Measurements from ENCODE around the gene PRKACG. TPM values are rescaled to one million over a fixed set of nuclear protein-coding genes. Genes with fewer than 3 reads are reported as not detected.

PRKACG gene
- total RNA-seq, 1 donor from 2014 or later: not detected

DNA sequence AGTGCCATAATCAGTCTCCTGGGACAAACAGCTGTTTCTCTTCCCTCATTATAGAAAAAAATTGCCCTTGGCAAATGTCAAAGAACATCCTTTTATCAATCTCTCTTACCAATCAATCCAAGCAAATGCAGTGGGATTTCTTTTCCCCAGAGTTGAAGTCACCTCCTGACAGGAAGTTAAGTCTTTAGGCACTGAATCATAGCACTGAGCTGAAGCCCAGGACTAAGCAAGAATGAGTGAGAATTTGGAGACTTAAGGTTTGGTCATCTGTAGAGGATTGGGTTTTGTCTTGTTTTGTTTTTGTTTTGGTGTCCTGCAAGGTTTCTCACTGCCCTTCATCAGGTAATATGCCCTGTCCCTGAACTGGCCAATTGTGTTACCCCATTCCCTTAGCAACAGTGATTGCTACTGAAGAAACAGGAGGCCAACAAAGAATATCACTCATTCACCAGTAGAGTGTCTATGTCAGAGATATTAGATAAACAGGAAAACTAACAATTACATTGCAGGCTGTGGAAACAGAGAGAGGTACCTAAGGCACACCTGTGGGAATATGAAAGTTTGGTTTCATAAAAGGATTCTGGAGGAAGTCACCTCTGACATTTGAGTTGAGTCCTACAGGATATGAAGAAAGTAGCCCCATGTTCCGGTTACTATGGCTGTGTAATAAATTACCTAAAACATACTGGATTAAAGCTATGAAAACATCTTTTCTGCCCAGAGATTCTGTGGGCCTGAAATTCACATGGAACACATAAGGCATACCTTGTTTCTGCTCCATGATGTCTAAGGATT lies 17.1 kb upstream of the PRKACG start:
- no peaks in the 10 kb centered on the region for H3K27me3 ChIP-seq
- TF ChIP-seq, protein P1, sequence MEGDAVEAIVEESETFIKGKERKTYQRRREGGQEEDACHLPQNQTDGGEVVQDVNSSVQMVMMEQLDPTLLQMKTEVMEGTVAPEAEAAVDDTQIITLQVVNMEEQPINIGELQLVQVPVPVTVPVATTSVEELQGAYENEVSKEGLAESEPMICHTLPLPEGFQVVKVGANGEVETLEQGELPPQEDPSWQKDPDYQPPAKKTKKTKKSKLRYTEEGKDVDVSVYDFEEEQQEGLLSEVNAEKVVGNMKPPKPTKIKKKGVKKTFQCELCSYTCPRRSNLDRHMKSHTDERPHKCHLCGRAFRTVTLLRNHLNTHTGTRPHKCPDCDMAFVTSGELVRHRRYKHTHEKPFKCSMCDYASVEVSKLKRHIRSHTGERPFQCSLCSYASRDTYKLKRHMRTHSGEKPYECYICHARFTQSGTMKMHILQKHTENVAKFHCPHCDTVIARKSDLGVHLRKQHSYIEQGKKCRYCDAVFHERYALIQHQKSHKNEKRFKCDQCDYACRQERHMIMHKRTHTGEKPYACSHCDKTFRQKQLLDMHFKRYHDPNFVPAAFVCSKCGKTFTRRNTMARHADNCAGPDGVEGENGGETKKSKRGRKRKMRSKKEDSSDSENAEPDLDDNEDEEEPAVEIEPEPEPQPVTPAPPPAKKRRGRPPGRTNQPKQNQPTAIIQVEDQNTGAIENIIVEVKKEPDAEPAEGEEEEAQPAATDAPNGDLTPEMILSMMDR (IDR thresholded peaks at IDR 0.05): no peak
- no peak overlapping the region for H3K4me3 ChIP-seq
- no peak overlapping the region for H3K27ac ChIP-seq
- ATAC-seq (no peak), DNase-seq (no peak)
- H3K4me1 ChIP-seq: peaks cover 5% of the 10 kb centered on the region
- intact Hi-C loops (cut with DNase I): no loop called here
- H3K9me3 ChIP-seq: no peaks in the 10 kb centered on the region
- H3K36me3 ChIP-seq: no peaks in the 10 kb centered on the region

DNA sequence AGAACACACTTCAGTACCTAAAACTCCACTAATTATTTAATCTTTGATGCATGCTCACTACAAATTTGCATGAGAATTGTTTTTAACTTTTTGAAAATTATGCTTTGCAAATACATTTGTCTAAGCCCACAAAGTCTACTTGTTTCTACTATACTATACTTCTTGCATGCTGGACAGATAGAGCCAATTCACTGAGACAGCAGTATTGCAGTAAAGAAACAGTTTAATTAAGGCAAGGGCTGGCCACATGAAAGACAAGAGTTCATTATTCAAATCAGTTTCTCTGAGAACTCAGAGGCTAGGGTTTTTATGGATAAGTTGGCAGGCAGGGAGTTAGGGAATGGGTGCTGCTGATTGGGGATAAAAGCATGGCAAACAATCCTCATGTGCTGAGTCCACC lies 15.6 kb upstream of the PRKACG start:
- no peak for ATAC-seq
- no peak overlapping the region for H3K27ac ChIP-seq
- intact Hi-C loops (cut with DNase I): no loop called here

DNA sequence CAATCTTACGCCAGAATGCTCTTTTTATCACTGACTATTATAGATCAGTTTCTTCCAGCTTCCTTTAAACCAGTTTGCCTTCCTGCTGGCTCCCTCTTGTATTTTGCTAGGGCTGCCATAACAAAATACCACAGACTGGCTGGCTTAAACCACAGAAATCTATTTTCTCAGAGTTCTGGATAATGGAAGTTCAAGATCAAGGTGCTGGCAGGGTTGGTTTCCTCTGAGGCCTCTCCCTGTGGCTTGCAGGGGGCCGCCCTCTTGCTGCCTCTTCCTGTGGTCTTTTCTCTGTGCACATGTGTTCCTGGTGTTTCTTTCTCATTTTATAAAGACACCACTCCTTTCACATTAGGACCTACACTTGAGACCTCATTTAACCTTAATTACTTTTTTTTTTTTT lies 14.8 kb upstream of the PRKACG start:
- TF ChIP-seq, protein P1 (IDR thresholded peaks at IDR 0.05): no peak
- Histone ChIP-seq H3K27ac (no peak overlapping the region), H3K9me3 (no peaks in the 10 kb centered on the region), H3K27me3 (no peaks in the 10 kb centered on the region), H3K36me3 (no peaks in the 10 kb centered on the region), H3K4me3 (no peak overlapping the region), H3K4me1 (no peaks in the 10 kb centered on the region)
- intact Hi-C loops (cut with DNase I): no loop called here
- ATAC-seq (no peak), DNase-seq (no peak)

More for the DNA sequence above, 15.6 kb upstream of the PRKACG start:
- Histone ChIP-seq H3K4me1 (no peaks in the 10 kb centered on the region), H3K4me3 (no peak overlapping the region), H3K27me3 (no peaks in the 10 kb centered on the region), H3K9me3 (no peaks in the 10 kb centered on the region), H3K36me3 (no peaks in the 10 kb centered on the region)
- DNase-seq: no peak
- TF ChIP-seq, protein P1 (IDR thresholded peaks at IDR 0.05): no peak

DNA sequence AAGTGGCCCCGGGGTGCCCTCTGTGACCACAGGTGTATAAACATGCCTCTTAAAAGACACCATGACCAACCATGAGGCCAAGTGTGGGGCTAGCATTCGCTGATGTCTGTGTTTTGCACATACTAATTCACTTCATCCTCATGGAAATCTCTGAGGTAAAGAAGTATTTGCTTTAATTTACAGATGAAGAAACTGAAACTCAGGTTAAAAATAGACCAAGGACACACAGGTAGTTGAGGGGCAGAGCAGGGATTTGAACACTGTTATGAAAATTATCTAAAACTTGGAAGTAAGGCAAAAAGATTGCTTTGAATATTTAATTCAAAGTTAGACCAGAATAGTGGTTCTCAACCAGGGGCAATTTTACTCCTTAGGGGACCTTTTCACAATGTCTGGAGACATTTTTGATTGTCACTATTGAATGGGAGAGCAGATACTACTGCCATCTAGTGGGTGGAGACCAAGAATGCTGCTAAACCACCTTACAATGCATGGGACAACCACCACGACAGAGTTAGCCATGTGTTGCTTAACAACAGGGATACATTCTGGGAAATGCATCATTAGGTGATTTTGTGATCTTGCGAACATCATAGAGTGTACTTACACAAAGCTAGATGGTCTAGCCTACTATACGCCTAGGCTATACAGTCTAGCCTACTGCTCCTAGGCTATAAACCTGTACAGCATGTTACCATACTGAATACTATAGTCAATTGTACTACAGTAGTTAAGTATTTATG lies 13.6 kb upstream of the PRKACG start:
- intact Hi-C loops (cut with DNase I): no loop called here
- H3K27ac ChIP-seq: no peak overlapping the region
- ATAC-seq (peak; percentile 92), DNase-seq (no peak)
- H3K27me3 ChIP-seq: no peaks in the 10 kb centered on the region
- no peaks in the 10 kb centered on the region for H3K36me3 ChIP-seq
- H3K9me3 ChIP-seq: no peaks in the 10 kb centered on the region
- no peaks in the 10 kb centered on the region for H3K4me1 ChIP-seq
- TF ChIP-seq, protein P1 (IDR thresholded peaks at IDR 0.05): peak; percentile 78
- no peak overlapping the region for H3K4me3 ChIP-seq

DNA sequence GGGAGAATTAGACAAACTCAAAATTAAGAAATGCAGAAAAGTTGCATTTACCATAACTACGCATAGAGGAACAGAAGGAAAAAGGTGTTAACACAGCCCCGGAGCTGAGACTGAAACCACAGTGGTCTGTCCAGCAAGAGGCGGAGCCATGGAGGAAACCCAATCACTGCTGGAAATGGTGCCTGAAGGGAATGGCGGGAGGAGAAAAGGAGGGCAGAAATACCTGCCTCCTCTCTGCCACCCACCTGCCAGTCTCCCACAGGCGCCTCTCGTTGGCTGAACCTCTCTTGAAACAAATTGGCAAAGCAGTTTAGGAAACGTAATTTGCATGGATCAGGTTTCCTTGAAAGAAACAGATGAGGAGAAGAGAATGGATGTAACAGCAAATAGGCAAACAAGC lies 9.7 kb upstream of the PRKACG start:
- ATAC-seq: no peak
- Histone ChIP-seq H3K27me3 (no peaks in the 10 kb centered on the region), H3K4me1 (no peaks in the 10 kb centered on the region), H3K9me3 (no peaks in the 10 kb centered on the region), H3K4me3 (no peak overlapping the region), H3K27ac (no peak overlapping the region), H3K36me3 (no peaks in the 10 kb centered on the region)
- TF ChIP-seq, protein P1 (IDR thresholded peaks at IDR 0.05): no peak
- no peak for DNase-seq
- intact Hi-C loops (cut with DNase I): no loop called here
